ENCODE data around the gene KLHDC8A.
"Not testable (repeated sequence)": the region's sequence is repeated elsewhere in the genome, so short reads cannot be mapped to it uniquely, and the experiment has no call there.

KLHDC8A gene

DNA sequence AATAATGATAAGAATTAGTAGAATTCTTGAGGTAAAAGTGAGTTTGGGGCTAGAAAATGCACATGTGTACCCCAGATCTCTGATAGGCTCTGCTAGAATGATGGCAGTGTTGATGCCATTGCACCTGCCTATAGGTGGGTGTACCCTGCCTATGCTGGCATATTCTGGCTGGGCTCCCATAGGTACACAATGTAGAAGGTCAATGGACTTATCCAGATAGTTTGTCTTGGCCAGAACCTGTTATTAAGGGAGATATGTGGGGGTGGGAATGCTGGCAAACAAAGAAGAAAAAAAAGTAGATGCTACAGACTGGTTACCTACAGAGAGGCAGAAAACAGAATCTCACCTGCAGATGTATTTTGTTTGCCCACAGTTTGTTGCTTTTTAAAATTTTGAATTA, 14.1 kb upstream of the KLHDC8A start:
- no peak for DNase-seq

- DNase-seq, result no peak
These were observed 13.0 kb upstream of the KLHDC8A start for GRCh38 chr1:205369701-205370123.

GRCh38 chr1:205368478-205368877, 11.8 kb upstream of the KLHDC8A start:
- no peak for DNase-seq

- DNase-seq, result no peak
These were observed 9.3 kb upstream of the KLHDC8A start for GRCh38 chr1:205365945-205366463.

DNA sequence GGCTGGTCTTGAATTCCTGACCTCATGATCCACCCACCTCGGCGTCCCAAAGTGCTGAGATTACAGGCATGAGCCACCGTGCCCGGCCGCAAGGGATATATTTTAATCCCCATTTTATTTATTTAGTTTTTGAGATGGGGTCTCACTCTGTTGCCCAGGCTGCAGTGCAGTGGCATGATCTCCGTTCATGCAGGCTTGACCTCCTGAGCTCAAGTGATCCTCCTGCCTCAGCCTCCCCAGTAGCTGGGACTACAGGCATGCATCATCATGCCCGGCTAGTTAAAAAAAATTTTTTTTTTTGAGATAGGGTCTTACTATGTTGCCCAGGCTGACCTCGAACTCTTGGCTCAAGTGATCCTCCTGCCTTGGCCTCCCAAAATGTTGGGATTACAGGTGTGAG, 8.4 kb upstream of the KLHDC8A start:
- DNase-seq, result not testable (repeated sequence)

GRCh38 chr1:205360891-205361290, 4.2 kb upstream of the KLHDC8A start:
- no peak for DNase-seq

DNA sequence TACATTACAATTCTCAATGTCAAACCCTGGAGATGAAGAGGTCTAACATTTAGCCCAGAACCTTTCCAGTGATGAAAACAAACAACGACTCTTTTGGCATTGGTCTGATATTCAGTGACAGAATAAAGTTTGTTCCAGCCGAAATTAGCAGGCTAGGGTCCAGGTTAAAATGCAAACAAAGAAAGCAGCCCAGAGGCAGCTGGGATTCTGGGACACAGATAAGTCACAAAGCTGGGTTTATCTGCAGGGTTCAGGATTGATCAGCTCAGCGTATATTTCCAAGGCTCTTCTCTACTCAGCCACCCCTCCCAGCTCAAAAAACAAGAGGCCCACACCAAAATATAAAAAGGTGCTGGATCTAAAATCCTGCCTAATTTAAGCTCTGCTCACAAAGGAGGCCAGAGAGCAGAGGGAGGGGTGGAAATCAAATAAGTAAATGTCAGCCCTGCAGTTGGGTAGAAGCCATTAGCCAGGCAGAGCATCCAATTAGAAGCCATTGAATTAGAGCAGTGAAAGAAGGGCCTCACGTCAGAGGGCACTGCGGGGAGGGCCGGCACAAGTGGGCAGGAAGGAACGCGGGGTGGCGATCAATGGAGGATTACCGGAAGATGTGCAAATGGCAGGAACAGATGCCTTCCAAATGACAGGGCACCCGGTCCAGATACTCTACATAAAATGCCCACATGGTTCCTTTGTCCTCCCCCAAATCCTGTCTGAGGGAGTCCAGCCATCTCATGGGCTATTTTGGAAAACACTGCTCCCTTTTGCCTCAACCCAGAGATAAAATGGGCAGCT, 3.2 kb upstream of the KLHDC8A start:
- DNase-seq, result no peak

GRCh38 chr1:205358579-205358978, 1.9 kb upstream of the KLHDC8A start:
- DNase-seq, result no peak

- no peak for DNase-seq
These were observed 845 bp upstream of the KLHDC8A start for GRCh38 chr1:205357567-205357966.

DNA sequence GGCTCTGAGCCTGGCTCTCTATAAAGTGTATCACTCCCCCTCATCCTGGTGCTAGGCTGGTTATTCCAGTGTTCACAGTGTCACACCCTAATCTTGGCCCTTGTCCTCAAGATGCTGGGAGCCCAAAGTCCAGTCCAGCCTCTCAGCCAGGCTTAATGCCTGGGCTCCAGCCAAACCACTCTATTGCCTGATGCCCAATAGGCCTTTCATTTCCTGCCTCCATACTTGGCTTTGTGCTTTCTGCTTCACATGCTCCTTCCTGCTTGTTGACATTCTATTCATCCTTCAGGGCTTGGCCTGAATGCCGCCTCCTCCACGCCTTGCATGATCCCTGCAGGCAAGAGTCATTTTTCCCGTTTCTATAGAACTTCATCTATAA, 1.7 kb downstream of the KLHDC8A start:
- no peak for DNase-seq

GRCh38 chr1:205354259-205355074, 2.3 kb downstream of the KLHDC8A start:
- peak; percentile 58 for DNase-seq

DNA sequence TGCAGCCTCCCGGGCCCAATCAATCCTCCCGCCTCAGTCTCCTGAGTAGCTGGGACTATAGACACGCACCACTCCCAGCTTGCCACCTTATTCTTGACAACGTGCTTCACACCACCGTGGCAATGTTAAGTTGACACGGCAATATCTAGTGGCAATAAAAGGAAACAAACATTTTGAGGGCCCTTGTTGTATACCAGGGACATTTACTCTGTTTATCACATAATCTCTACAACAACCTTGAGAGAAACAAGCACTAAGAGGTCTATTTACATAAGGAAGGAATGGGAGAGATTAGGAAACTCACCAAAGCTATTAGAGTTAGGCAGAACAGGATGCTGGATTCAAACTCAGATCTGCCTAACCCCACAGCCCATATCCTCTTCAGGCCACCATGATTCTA, 3.1 kb downstream of the KLHDC8A start:
- no peak for DNase-seq

DNA sequence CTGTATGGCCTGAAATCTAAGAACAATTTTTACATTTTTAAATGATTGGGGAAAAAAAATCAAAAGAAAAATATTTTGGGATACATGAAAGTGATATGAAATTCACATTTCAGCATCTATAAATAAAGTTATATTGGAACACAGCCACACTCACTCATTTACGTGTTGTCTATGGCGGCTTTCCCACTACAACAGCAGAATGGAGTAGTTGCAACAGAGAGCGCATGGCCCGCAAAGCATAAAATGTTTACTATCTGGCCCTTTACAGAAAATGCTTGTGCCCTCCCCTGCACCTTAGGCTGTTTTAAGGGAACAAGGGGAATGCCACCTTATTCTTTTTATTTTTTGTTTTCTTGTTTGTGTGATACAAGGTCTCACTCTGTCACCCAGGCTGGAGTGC, 3.5 kb downstream of the KLHDC8A start:
- DNase-seq, result no peak

- DNase-seq, result no peak
These were observed 4.6 kb downstream of the KLHDC8A start for GRCh38 chr1:205351984-205352713.

- no peak for DNase-seq
These were observed 6.0 kb downstream of the KLHDC8A start for GRCh38 chr1:205350691-205351141.

DNA sequence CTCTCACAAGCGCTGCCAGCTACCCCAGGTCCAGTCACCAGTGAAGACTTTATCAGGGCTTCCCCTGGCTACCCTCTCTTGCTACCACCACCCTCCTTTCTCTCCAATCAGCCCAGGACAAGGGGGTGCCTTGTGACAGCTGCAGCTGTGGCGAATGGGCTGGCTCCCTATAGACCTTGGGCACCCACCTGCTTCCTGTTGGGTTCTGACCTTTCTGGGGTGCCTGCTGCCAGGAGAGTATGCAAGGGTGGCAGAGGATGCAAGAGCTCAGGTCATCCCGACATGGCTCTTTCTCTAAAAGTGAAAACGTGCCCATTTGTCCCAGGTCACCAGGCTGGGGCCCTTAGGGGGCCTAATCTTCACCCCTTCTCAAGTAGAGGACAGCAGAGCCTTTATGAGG, 6.6 kb downstream of the KLHDC8A start:
- DNase-seq, result no peak

DNA sequence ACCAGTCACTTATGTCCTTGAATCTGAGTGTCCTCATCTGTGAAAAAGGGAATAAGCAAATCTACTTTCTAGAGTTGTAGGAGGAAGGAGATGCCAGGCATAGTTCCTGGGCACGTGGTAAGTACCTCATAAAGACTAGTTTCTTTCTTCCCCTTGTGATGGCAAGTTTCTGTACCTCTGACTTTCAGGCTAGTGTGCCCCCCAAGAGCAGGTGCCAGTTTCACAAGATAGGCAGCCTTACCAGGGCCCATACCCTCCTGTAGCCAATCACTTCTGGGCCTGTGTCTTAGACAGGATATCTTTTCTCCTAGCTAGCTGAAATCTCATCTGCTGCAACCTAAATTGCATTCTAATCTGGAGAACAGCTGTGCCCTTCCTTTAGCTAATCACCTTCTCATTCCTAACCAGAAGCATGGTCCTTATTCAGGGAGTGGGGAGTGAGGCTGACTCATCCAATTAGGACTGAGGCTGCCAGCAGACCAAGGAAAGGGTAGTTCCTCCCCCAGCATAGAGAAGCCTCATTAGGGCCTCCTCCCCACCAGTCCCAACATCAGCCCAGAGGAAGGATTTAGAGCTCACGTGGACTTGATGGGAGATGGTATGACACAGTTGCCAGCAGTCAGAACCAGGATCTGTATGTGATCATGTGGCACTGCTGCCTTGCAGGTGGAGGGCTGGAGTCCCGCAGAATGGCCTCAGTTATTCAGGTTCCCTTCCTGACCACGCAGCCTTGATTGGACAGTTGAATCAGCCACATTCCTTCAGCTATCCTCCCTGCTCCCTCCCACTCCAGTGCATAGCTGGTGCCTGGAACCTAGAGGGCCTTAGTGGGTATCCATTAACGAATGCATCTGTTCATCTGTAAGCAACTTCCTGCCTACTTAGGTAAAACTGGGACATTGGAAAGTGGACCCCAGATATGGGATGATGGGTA, 7.9 kb downstream of the KLHDC8A start:
- DNase-seq, result no peak

GRCh38 chr1:205346956-205347574, 9.7 kb downstream of the KLHDC8A start:
- no peak for DNase-seq

DNA sequence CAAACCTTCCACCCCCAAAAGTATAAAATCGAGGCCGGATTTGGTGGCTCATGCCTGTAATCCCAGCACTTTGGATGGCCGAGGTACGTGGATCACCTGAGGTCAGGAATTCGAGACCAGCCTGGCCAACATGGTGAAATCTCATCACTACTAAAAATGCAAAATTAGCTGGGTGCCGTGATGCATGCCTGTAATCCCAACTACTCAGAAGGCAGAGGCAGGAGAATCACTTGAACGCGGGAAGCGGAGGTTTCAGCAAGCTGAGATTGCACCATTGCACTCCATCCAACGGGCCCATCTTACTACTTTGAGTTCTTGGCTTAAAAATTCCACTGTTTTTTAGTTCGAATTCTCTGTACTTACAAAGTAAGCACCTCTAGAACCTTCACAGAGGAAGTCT, 11.0 kb downstream of the KLHDC8A start:
- no peak for DNase-seq

- DNase-seq, result peak; percentile 39
These were observed 12.4 kb downstream of the KLHDC8A start for GRCh38 chr1:205344066-205344928.

Data from activated CD4-positive, alpha-beta T cell treated with anti-CD3 and anti-CD28 coated beads, Interleukin-2, amount 50 U/mL, for 1 hour (primary cell).